Stimulated activated CD8-positive, alpha-beta memory T cell treated with anti-CD3 and anti-CD28 coated beads, Interleukin-7, amount 100 ng/mL, for 48 hours (primary cell): ENCODE data around the gene ATOH7.
A peak's percentile ranks its signal among the peaks of the same experiment; 100 is the strongest.
"Not testable (repeated sequence)": the region's sequence is repeated elsewhere in the genome, so short reads cannot be mapped to it uniquely, and the experiment has no call there.

ENCODE experiments used
- DNase-seq, 2 donors: peaks; one replicate each; pipeline ENCODE4 v3.0.0-alpha.2; 2020; ENCODE audit warnings: low read depth in 1 of 2; ENCODE audit errors: extremely low read depth in 1 of 2

ATOH7 gene

DNA sequence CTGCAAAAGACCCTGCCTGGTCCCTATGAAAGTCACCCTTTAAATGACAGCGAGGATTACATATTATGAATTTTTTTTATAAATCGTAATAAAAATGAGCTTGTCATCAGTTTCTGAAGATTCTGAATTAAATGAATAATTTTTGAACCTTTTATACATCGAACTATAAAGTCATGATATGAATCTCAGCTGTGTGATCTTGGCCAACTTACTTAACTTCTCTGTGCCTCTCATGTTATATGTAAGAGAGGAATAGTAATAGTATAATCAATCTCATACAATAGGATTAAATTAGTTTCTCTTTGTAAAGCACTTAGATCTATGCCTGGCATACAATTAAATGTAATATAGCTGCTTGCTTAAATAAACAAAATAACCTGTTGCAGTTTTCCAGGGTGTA is 5.3 kb upstream of the ATOH7 start:
- no peak for DNase-seq

DNA sequence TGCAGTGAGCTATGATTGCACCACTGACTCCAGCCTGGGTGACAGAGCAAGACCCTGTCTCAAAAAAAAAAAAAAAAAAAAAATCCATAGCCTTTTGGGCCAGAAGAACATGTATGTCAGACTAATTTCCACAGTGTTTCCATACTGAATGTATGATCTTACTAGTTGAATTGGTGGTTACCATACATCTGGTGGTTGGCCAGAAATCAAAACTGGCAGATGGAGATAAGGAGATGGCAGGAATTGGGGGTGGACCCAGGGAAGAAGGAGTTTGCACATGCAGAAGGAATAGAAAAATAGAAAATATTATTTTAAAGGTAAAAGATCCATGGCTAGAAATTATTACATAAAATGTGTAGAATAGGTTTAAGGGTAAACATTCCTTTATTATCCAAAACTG is 3.7 kb upstream of the ATOH7 start:
- DNase-seq: no peak

DNA sequence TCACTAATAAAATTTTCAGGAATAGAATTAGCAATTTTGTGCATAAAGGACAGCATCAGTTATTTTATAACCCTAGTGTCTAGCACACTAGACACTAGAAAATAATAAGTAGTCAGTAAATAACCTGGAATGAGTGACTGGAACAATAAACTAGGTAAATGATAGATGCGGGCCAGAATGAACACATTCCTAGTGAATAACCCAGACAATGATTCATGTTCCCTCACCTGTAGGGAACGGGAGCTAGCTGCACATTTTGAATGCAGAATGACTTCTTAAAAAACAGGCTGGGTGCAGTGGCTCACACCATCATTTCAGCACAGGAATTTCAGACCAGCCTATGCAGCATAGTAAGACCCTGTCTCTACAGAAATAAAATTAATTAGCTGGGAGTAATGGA is 3.2 kb upstream of the ATOH7 start:
- DNase-seq: no peak

DNA sequence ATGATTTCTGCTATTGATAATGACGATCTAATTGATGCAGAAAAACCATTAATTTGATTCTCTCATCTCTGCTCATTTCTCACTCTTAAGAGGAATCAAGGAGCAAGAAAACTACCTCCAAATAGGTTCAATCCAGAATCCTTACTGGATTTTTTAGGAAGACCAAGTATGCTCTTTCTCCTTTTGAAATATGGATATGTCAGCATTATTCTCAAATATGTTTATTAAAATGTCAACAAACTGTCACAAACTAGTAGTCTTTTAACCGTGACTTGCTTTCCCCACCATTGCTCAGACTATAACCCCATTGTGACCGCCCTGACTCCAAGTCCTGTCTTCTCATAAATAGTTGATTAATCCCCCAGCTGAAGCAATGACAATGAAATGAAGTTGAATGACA is 1.1 kb upstream of the ATOH7 start:
- no peak for DNase-seq

DNA sequence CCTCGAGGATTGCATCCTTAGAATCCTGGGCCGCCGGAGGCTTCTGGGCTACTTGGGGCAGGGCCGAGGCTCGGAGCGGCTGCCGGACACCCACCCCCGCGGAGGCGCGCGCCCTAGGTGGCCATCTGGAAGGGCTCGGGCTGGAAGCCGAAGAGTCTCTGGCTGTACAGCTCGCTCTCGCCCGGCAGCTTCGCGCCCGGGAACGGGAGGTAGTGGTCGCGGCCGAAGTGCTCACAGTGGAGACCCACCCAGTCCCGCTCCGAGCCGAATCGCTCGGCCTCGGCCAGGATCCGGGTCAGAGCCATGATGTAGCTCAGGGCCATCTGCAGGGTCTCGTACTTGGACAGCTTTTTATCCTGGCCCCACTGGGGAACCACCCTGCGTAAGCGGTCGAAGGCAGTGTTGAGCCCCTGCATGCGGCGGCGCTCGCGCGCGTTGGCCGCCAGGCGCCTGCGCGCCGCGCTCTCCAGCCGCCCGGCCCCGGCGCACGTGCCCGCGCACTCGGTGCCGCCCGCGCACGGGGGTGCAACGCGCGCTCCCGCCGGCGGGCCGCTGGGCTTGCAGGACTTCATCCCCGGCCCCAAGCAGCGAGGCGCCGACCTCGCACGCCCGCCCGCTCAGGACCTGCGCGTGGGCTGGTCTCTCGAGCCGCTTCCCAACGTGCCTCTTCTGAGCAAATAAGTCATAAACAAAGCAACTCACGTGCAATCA is 652 bp downstream of the ATOH7 start:
- peak; percentile 6 to 15 for DNase-seq

DNA sequence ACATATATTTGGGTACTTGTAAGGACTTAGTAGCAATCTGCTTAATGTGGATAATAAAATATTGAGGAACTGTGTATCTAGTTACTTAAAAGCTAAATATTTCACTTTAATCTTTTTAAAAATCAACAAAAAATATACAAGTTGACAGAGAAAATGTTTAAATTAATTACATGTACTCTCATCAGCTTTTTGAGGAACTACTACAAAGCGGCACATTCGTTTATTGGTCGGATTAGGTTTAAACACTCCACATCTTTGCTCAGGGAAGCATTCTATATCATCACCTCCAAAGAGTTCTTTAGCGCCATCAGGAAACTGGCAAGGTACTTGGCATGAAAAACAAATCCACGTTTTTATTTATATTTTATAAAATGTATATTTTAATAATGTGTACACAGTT is 1.6 kb downstream of the ATOH7 start:
- DNase-seq: no peak

DNA sequence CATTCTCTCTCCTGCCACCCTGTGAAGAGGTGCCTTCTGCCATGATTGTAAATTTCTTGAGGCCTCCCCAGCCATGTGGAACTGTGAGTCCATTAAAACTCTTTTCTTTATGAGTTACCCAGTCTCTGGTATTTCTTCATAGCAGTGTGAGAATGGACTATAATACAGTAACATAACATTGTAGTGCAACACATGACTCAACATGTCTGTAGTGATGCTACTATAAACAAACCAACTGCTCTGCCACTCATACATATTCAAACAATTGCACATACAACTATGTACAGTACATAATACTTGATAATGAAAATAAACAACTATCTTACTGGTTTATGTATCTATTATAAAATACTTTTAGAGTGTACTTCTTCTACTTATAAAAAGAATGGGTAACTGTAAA is 7.1 kb downstream of the ATOH7 start:
- DNase-seq: no peak

DNA sequence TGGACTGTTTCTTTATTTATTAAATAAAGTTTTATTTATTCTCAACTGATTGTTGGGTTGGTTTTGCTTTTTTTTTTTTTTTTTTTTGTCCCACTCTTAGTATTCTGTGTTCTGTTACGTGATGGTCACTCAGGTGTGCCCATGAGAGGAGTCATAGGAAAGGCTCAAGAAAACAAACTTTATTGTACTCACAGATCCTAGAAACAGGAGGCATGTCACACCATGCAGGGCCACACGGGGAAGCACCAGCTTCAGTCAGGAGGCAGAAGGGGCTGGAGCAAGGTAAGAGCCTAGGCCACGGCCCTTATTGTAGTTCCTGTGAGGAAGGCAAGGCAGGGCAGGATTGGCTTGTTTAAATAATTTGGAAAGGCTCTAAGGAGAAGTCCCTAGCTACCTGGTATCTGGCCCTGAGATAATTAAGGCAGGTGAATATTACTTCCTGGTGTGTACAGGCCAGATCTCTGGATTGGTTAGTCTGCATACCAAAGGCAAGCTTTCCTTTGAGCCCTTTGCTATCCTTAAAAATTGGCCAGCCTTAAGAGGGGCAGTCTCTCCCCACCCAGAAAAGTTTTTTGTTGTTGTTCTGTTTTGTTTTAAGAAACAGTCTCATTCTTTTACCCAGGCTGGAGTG is 8.3 kb downstream of the ATOH7 start:
- no peak for DNase-seq

DNA sequence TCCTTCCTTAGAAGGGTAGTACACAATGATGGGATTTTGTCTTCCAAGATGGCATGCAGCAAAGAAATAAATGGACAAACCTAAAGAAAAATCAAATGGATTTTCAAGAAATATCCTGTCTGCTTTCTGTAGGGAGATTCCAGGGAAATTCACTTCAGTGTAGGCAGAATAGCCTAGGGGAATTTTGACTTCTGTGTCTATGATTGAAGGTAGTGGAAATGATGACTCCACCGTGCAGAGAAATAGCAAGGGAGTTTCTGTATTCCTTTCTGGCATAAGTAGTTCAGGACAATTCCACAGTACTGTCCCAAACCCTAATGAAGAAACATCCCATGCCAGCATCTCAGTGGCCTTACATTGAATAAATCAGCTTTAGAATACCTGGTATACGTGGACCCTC is 9.5 kb downstream of the ATOH7 start:
- DNase-seq: no peak

DNA sequence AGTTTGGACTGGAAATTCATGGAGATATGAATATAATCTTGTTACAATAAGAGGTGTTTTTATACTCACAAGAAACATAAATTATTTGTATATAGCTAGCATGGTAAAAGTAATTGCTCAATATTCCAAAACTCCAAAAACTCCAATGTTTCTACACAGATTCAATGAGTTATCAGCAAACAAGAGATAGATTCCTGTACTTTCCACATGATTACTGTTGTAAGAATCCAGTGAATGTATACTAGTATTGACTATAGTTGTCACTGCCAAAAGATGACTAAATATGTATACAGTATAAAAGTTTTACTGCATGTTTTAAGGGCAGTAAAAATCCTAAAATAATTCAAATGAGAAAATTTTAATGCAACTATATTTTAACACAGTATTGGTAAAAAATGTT is 10.7 kb downstream of the ATOH7 start:
- no peak for DNase-seq

DNA sequence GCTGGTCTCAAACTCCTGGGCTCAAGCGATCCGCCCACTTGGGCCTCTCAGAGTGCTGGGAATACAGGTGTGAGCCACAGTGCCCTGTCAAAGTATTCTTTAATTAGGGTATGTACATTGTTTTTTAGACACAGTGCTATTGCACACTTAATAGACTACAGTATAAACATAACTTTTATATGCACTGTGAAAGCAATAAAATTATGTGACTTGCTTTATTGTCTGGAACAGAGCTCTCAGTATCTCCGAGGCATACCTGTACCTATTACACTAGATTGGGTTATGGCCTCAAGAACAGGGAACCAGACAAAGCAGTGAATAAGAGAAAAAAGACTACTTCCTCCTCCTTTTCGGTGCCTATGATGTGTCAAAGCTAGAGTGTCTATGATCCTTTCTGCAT is 13.1 kb downstream of the ATOH7 start:
- no peak for DNase-seq

DNA sequence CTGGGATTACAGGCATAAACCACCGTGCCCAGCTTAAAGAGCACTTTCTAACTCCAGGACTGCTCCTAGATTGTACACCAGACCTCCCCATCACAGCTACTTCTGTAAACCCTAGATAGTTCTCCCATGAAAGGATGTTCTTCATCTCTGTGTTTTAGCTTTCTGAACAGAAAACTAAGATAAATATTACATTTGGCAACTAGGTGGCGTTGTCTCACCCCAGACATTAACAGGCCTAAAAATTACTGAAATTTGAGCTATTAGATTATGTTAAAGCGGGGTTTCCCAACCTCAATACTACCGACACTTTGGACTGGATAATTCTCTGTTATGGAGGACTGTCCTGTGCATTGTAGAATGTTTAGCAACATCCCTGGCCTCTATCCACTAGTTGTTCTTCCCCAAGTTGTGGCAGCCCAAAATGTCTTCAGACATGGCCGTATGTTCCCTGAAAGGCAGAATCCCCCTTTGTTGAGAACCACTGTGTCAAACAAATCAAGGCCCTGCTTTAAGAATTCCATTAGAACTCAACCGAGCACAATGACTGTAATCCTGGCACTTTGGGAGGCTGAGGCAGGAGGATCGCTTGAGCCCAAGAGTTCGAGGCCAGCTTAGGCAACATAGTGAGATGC is 19.1 kb downstream of the ATOH7 start:
- no peak for DNase-seq

DNA sequence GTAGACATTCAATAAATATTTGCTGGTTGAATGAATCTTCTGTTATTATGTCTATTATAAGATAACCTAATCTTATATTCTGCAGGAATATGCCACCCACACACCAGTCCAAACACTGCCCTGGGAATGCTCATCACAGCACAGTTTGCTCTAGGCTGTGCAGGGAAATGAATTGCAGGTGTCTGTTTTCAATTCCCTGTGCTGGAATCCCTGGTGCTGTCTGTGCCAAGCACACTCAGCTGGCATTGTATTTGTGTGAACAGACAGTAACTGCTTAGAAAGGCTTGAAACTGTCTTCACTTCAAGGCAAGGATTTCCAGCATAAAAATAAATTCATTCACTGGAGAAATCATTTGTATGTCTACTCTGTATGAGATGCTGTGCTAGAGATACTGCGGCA is 20.2 kb downstream of the ATOH7 start:
- DNase-seq: no peak

DNA sequence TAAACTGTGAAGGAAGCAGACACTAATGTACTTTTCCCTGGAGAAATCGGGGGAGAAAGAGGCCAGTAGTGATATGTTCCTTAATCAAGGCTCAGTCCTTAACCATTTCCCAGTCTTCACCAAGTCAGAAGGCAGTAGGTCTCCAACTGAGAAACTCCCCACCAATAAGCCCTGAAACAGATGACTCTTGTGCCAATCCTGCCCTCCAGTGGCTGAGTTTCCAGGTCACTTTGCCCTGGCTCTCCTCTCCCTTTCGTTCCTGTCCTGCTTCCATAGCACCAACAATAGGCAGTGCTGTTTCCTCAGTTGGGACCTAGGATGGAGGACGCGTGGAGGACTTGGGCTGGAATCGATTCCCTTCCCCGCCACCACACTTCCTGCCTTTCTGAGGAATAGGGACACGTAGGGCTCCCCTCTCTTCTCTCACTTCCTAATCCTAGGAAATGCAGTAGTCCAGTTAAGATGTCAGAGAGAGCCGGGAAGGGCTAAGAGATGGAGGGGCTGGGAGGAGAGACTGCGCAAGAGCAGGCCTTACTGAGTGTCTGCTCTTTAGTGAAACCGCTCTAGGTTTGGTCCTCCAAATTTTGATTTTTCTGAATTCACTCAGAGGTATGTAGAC is 23.4 kb downstream of the ATOH7 start:
- DNase-seq: no peak

DNA sequence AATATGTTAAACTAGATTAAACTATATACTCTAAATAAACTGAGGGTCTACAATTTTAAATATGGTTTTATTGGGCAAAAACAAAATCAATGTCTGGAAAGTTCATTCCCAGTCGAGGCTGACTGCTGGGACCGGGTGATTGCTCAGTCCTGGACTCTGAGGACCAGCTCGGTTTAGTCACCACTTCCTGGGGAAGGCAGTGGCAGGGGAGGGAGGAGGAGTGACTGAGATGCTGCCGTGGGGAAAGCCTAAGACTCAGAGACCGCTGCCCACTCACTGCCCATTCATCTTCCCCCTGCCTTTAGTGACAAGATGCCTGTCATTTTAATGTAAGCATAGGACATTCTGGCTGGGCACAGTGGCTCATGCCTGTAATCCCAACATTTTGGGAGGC is 29.0 kb downstream of the ATOH7 start:
- DNase-seq: peak in 1 of 2 donors; percentile 6

DNA sequence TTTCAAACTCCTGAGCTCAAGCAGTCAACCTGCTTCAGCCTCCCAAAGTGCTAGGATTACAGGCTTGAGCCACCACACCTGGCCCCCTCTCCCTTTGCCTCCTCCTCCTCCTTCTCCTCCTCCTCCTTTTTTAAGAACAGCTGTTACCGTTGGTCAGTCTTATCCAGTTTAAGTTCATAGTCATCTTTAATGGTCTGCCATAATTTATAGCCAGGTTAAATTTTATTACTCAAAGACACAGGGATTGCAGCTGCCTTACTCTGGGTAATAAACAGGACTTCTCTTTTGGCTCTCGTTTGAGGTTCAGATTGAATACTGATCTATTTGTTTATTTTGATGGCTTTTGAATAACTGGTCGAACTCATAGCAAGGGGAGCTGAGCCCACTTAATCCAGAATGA is 35.2 kb downstream of the ATOH7 start:
- DNase-seq: no peak

DNA sequence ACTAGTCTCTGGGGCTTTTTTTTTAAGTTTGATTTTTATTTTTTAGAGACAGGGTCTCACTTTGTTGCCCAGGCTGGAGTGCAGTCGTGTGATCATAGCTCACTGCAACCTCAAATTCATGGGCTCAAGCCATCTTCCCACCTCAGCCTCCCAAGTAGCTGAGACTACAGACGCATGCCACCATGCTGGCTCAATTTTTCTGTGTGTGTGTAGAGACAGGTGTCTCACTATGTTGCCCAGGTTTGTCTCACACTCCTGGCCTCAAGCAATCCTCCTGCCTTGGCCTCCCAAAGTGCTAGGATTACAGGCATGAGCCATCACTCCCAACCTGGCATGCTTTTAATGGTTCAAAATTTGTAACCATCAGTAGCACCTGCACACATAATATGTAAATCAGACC is 36.1 kb downstream of the ATOH7 start:
- DNase-seq: not testable (repeated sequence)

DNA sequence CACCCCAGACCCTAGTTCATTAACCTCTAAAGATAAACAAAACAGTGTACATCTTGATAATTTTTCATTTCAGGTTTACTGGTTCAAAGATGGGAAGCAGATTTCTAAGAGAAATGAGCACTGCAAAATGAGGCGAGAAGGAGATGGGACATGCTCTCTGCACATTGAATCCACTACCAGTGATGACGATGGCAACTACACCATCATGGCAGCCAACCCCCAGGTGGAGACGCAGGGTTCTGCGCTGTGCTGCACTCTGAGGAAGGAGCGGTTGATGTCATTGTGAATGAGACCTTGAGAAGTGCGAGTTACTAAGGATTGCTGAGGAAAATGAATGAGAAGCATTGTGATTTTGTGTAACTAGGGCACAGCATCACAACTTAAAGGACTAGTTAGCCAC is 37.6 kb downstream of the ATOH7 start:
- DNase-seq: no peak

DNA sequence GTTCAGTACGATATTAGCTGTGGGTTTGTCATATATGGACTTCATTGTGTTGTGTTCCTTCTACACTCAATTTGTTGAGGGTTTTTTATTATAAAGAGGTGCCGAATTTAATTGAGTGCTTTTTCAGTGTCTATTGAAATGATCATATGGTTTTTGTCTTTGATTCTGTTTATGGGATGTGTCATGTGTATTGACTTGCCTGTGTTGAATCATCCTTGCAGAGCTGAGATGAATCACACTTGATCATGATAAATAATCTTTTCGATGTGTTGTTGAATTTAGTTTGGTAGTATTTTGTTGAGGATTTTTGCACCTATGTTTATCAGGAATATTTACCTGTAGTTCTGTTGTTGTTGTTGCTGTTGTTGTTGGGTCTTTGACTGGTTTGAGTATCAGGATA is 39.8 kb downstream of the ATOH7 start:
- DNase-seq: no peak

DNA sequence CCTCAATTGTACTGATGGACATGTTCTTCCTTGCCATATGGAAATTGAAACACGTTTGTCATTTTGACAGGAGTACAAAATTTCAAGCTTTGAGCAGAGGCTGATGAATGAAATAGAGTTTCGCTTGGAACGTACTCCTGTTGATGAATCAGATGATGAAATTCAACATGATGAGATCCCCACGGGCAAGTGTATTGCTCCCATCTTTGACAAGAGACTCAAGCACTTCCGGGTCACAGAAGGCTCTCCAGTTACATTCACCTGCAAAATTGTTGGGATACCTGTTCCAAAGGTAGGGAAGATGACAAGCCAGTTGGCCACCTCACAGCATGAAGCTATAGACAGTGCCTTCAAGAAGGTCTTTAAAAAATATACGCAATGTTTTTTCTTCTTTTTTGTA is 43.1 kb downstream of the ATOH7 start:
- no peak for DNase-seq

DNA sequence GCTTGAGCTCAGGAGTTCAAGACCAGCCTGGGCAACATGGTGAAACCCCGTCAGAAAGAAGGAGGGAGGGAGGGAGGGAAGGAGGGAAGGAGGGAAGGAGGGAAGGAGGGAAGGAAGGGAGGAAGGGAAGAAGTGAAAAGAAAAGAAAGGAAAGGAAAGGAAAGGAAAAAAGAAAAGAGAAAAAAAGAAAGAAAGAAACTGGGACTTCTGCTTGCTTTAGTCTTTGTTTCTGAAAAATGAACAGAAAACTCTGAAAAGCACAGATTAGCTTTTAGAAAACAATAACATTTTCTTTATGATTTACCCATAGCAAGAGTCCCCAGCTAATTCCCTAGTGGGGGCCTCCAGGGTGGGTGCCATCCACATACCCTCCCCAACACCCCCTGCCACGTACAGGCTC is 46.8 kb downstream of the ATOH7 start:
- DNase-seq: no peak

DNA sequence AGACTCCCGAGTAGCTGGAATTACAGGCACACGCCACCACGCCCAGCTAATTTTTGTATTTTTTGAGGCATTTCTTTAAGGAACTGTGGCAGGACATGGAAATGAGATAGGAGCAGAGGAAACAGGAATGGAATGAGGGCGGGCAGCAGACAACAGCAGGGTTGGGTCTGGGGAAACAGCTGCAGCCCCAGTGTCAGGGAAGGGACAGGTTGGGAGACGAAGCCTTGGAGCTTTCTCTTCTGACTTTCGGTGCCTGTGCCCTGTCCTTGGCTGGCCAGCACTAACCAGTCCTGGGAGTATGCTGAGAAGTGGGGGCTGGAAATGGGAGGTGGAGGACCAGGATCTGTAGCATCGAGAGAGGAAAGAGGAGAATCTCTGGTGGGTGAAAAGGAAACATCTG is 47.4 kb downstream of the ATOH7 start:
- DNase-seq: no peak
